DOHH2 (cell line): ENCODE measurements around the gene TNFSF8.

Experiments used
- EZH2phosphoT487 ChIP-seq: fragments of 200-600 bp; sonication (generic); IDR thresholded peaks from 2 replicates; pipeline ENCODE4 v1.6.1; 2017; ENCODE audit warnings: borderline replicate concordance, mild to moderate bottlenecking, antibody characterized with exemption, low read length, moderate library complexity, mixed read lengths
- TF ChIP-seq, protein P1 (sequence below): fragments of 200-600 bp; sonication (generic); IDR thresholded peaks from one replicate; pipeline ENCODE4 v1.5.1; 2014; ENCODE audit warnings: antibody characterized with exemption, mild to moderate bottlenecking, low read depth, low read length; ENCODE audit not compliant: poor library complexity, severe bottlenecking

DNA sequence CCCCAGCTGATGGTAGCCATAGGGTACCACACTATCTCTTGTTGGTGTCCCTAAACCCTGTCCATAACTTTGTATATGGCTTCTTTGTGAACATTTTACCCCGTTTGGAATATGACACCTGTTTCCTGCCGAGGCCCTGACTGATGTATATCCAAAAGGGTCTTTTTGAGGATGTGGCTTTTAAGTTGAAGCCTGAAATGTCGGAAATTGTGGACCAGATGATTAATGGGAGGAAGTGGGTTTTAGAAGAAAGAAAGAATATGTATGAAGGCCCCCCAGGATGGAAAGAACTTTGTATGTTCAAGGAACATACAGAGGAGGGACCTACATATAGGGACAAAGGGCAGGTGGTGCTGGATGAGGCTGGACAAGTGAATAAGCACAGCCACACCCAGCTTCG, 16.7 kb upstream of the TNFSF8 start:
- TF ChIP-seq, protein P1, sequence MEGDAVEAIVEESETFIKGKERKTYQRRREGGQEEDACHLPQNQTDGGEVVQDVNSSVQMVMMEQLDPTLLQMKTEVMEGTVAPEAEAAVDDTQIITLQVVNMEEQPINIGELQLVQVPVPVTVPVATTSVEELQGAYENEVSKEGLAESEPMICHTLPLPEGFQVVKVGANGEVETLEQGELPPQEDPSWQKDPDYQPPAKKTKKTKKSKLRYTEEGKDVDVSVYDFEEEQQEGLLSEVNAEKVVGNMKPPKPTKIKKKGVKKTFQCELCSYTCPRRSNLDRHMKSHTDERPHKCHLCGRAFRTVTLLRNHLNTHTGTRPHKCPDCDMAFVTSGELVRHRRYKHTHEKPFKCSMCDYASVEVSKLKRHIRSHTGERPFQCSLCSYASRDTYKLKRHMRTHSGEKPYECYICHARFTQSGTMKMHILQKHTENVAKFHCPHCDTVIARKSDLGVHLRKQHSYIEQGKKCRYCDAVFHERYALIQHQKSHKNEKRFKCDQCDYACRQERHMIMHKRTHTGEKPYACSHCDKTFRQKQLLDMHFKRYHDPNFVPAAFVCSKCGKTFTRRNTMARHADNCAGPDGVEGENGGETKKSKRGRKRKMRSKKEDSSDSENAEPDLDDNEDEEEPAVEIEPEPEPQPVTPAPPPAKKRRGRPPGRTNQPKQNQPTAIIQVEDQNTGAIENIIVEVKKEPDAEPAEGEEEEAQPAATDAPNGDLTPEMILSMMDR = no peak
- no peak for TF ChIP-seq EZH2phosphoT487
